HepG2 (cell line): Measurements from ENCODE around the gene SPATA33. TPM values are rescaled to one million over a fixed set of nuclear protein-coding genes. Genes with fewer than 3 reads are reported as not detected.
A peak's percentile ranks its signal among the peaks of the same experiment; 100 is the strongest.

ENCODE experiments used
- PPARG ChIP-seq: conservative IDR thresholded peaks from 2 replicates; pipeline ENCODE4 v1.6.1; 2016; ENCODE audit warnings: missing biosample characterization, missing genetic modification reagents
- ZBTB40 ChIP-seq, 2 experiments: fragments of 450-650 bp in 1 of 2; sonication (generic) in 1 of 2; formaldehyde crosslinking in 1 of 2; IDR thresholded peaks; 2 replicates each; pipeline versions ENCODE4 v1.6.1 to v1.8.0; 2016 to 2022; ENCODE audit warnings: antibody characterized with exemption in 1 of 2, mild to moderate bottlenecking in 1 of 2, missing genetic modification reagents in 1 of 2
- ZBTB8A ChIP-seq: sonication (generic); formaldehyde crosslinking; IDR thresholded peaks from 2 replicates; pipeline ENCODE4 v1.4.0; 2020; ENCODE audit warnings: mild to moderate bottlenecking, low read depth, missing genetic modification reagents, borderline replicate concordance
- ZNF574 ChIP-seq: sonication (generic); formaldehyde crosslinking; IDR thresholded peaks from 2 replicates; pipeline ENCODE4 v1.4.0; 2020; ENCODE audit warnings: missing genetic modification reagents
- ZNF670 ChIP-seq: sonication (generic); formaldehyde crosslinking; IDR thresholded peaks from 2 replicates; pipeline ENCODE4 v1.8.0; 2022; ENCODE audit warnings: mild to moderate bottlenecking, missing genetic modification reagents, borderline replicate concordance
- ZNF747 ChIP-seq: sonication (generic); formaldehyde crosslinking; IDR thresholded peaks from 2 replicates; pipeline ENCODE4 v1.8.1; 2023; ENCODE audit warnings: missing genetic modification reagents, mild to moderate bottlenecking, borderline replicate concordance
- ZNF782 ChIP-seq: sonication (generic); formaldehyde crosslinking; IDR thresholded peaks from 2 replicates; pipeline ENCODE4 v1.4.0; 2020; ENCODE audit warnings: missing genetic modification reagents, mild to moderate bottlenecking, borderline replicate concordance
- polyA plus RNA-seq, 8 experiments: library from polyadenylated mRNA; depleted of rRNA in 3 of 8; stranded (reverse) in 7 of 8; unstranded in 1 of 8; fragments of >200 nt; fragmentation: Illumina TruSeq in 4 of 8; extraction: Trizol in 4 of 8; gene quantifications; 2 replicates each; pipeline versions ENCODE4 v1.2.1 to v1.2.3, GENCODE V29; 2011 to 2016; ENCODE audit warnings: low read depth in 4 of 8, missing spikeins in 1 of 8, mixed read lengths in 1 of 8; ENCODE audit not compliant: insufficient read depth in 1 of 8
- total RNA-seq, 5 experiments: library from RNA; depleted of rRNA; stranded (reverse); fragments of >200 nt; fragmentation: Illumina TruSeq; extraction: Trizol; gene quantifications; 2 replicates each; pipeline ENCODE4 v1.2.3, GENCODE V29; 2016; ENCODE audit warnings: low read depth in 1 of 5
- TF ChIP-seq, protein P1 (sequence below): sonication (generic); formaldehyde crosslinking; IDR thresholded peaks from 2 replicates; pipeline ENCODE4 v1.4.0; 2020; ENCODE audit warnings: mild to moderate bottlenecking, missing genetic modification reagents
- TF ChIP-seq, protein P2 (sequence below): sonication (generic); formaldehyde crosslinking; IDR thresholded peaks from 2 replicates; pipeline ENCODE4 v1.5.1; 2020; ENCODE audit warnings: missing genetic modification reagents, mild to moderate bottlenecking, borderline replicate concordance

The SPATA33 gene
- total and polyA plus RNA-seq, 2 of the 13 experiments (the other 11 are each of a cell fraction or from before 2014, with no cell fraction given), result 5.7 to 11.0 TPM

GRCh38 chr16:89700649-89701424 is 43.2 kb downstream of the SPATA33 start (continued):
- TF ChIP-seq ZBTB40 (IDR thresholded peaks at IDR 0.05) (no peak), ZBTB40 (CRISPR knock-in tag; IDR thresholded peaks at IDR 0.05) (peak; percentile 67), ZNF670 (peak; percentile 86; the same call in 1 of the 2 replicates), ZBTB8A (CRISPR knock-in tag) (no peak), PPARG (CRISPR knock-in tag) (peak; percentile 32; the same call in 1 of the 2 replicates), ZNF747 (CRISPR knock-in tag) (no peak), ZNF782 (CRISPR knock-in tag) (peak; percentile 80; the same call in 1 of the 2 replicates), ZNF574 (CRISPR knock-in tag) (peak; percentile 60; the same call in 1 of the 2 replicates)
- TF ChIP-seq, protein P1, sequence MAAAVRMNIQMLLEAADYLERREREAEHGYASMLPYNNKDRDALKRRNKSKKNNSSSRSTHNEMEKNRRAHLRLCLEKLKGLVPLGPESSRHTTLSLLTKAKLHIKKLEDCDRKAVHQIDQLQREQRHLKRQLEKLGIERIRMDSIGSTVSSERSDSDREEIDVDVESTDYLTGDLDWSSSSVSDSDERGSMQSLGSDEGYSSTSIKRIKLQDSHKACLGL, result peak; percentile 53; the same call in 1 of the 2 replicates
- TF ChIP-seq, protein P2, sequence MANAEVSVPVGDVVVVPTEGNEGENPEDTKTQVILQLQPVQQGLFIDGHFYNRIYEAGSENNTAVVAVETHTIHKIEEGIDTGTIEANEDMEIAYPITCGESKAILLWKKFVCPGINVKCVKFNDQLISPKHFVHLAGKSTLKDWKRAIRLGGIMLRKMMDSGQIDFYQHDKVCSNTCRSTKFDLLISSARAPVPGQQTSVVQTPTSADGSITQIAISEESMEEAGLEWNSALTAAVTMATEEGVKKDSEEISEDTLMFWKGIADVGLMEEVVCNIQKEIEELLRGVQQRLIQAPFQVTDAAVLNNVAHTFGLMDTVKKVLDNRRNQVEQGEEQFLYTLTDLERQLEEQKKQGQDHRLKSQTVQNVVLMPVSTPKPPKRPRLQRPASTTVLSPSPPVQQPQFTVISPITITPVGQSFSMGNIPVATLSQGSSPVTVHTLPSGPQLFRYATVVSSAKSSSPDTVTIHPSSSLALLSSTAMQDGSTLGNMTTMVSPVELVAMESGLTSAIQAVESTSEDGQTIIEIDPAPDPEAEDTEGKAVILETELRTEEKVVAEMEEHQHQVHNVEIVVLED (CRISPR knock-in tag), result peak; percentile 54; the same call in 1 of the 2 replicates
